Measurements from ENCODE around the gene AIG1. TPM values are rescaled to one million over a fixed set of nuclear protein-coding genes. Genes with fewer than 3 reads are reported as not detected.

Gene AIG1
- total RNA-seq, 1 donor from 2014 or later = 35.2 TPM

- H3K4me2 ChIP-seq (ENCODE audit: low read length) = no peak overlapping the region
- peak overlapping the region; percentile 40 for H3K4me3 Mint-ChIP-seq (ENCODE audit: unreplicated experiment)
Observed at GRCh38 chr6:143062551-143062950, 1.9 kb downstream of the AIG1 start.

GRCh38 chr6:143063631-143064030 lies 2.9 kb downstream of the AIG1 start:
- no peaks in the 10 kb centered on the region for H3K9me3 ChIP-seq (ENCODE audit: insufficient read depth, low read depth, low read length)
- Mint-ChIP-seq H3K27ac (ENCODE audit: unreplicated experiment) (no peak overlapping the region), H3K36me3 (ENCODE audit: low read depth, unreplicated experiment) (no peaks in the 10 kb centered on the region), H3K9me3 (ENCODE audit: unreplicated experiment) (no peaks in the 10 kb centered on the region), H3K4me1 (ENCODE audit: low read depth, unreplicated experiment) (peaks cover 36% of the 10 kb centered on the region), H3K27me3 (ENCODE audit: low read depth, unreplicated experiment) (no peaks in the 10 kb centered on the region), H3K4me3 (ENCODE audit: unreplicated experiment) (no peak overlapping the region)
- H2AFZ ChIP-seq (ENCODE audit: low read depth, low read length) = no peak overlapping the region
- no peaks in the 10 kb centered on the region for H4K20me1 ChIP-seq (ENCODE audit: insufficient read depth, low read length)
- H3K4me1 ChIP-seq (ENCODE audit: insufficient read depth, low read length) = peaks cover 20% of the 10 kb centered on the region
- H3K27me3 ChIP-seq (ENCODE audit: insufficient read depth, low read length) = no peaks in the 10 kb centered on the region
- H3K9ac ChIP-seq (ENCODE audit: low read length) = no peak overlapping the region
- DNase-seq (ENCODE audit: low read depth) (peak; percentile 9), FAIRE-seq (peak; percentile 13)
- H3K79me2 ChIP-seq (ENCODE audit: insufficient read depth, low read length) = peaks cover 6% of the 10 kb centered on the region
- no peak overlapping the region for H3K4me2 ChIP-seq (ENCODE audit: low read length)
- TF ChIP-seq EZH2 (IDR thresholded peaks at IDR 0.05; ENCODE audit: insufficient read depth, low read length) (no peak), CTCF (IDR thresholded peaks at IDR 0.05; ENCODE audit: insufficient read depth, low read depth, low read length) (no peak)
- H3K36me3 ChIP-seq (ENCODE audit: insufficient read depth, low read length) = no peaks in the 10 kb centered on the region
- H3K27ac ChIP-seq (ENCODE audit: low read depth, low read length) = no peak overlapping the region
- no peak overlapping the region for H3K4me3 ChIP-seq (ENCODE audit: insufficient read depth, low read depth, low read length)

More at GRCh38 chr6:143062551-143062950, 1.9 kb downstream of the AIG1 start:
- no peaks in the 10 kb centered on the region for H3K36me3 Mint-ChIP-seq (ENCODE audit: low read depth, unreplicated experiment)
- no peaks in the 10 kb centered on the region for H3K9me3 ChIP-seq (ENCODE audit: insufficient read depth, low read depth, low read length)
- no peak overlapping the region for H3K27ac ChIP-seq (ENCODE audit: low read depth, low read length)
- H3K79me2 ChIP-seq (ENCODE audit: insufficient read depth, low read length) = peaks cover 6% of the 10 kb centered on the region
- no peak overlapping the region for H2AFZ ChIP-seq (ENCODE audit: low read depth, low read length)
- no peak for TF ChIP-seq CTCF (IDR thresholded peaks at IDR 0.05; ENCODE audit: insufficient read depth, low read depth, low read length)
- TF ChIP-seq EZH2 (IDR thresholded peaks at IDR 0.05; ENCODE audit: insufficient read depth, low read length) = no peak
- H3K9me3 Mint-ChIP-seq (ENCODE audit: unreplicated experiment) = no peaks in the 10 kb centered on the region
- H3K4me1 Mint-ChIP-seq (ENCODE audit: low read depth, unreplicated experiment) = peaks cover 28% of the 10 kb centered on the region
- FAIRE-seq (no peak), DNase-seq (ENCODE audit: low read depth) (no peak)
- H3K4me3 ChIP-seq (ENCODE audit: insufficient read depth, low read depth, low read length) = no peak overlapping the region
- H3K9ac ChIP-seq (ENCODE audit: low read length) = no peak overlapping the region
- no peaks in the 10 kb centered on the region for H4K20me1 ChIP-seq (ENCODE audit: insufficient read depth, low read length)
- no peaks in the 10 kb centered on the region for H3K27me3 ChIP-seq (ENCODE audit: insufficient read depth, low read length)
- peaks cover 20% of the 10 kb centered on the region for H3K4me1 ChIP-seq (ENCODE audit: insufficient read depth, low read length)
- no peaks in the 10 kb centered on the region for H3K27me3 Mint-ChIP-seq (ENCODE audit: low read depth, unreplicated experiment)
- no peak overlapping the region for H3K27ac Mint-ChIP-seq (ENCODE audit: unreplicated experiment)
- H3K36me3 ChIP-seq (ENCODE audit: insufficient read depth, low read length) = no peaks in the 10 kb centered on the region

- H3K9me3 Mint-ChIP-seq (ENCODE audit: unreplicated experiment) = no peaks in the 10 kb centered on the region
- peaks cover 36% of the 10 kb centered on the region for H3K4me1 Mint-ChIP-seq (ENCODE audit: low read depth, unreplicated experiment)
- Histone ChIP-seq H4K20me1 (ENCODE audit: insufficient read depth, low read length) (no peaks in the 10 kb centered on the region), H3K27ac (ENCODE audit: low read depth, low read length) (no peak overlapping the region), H2AFZ (ENCODE audit: low read depth, low read length) (no peak overlapping the region), H3K4me1 (ENCODE audit: insufficient read depth, low read length) (peaks cover 18% of the 10 kb centered on the region), H3K79me2 (ENCODE audit: insufficient read depth, low read length) (peaks cover 6% of the 10 kb centered on the region), H3K4me2 (ENCODE audit: low read length) (no peak overlapping the region), H3K9me3 (ENCODE audit: insufficient read depth, low read depth, low read length) (no peaks in the 10 kb centered on the region), H3K27me3 (ENCODE audit: insufficient read depth, low read length) (no peaks in the 10 kb centered on the region), H3K4me3 (ENCODE audit: insufficient read depth, low read depth, low read length) (no peak overlapping the region), H3K36me3 (ENCODE audit: insufficient read depth, low read length) (no peaks in the 10 kb centered on the region), H3K9ac (ENCODE audit: low read length) (no peak overlapping the region)
- DNase-seq (ENCODE audit: low read depth) = no peak
- FAIRE-seq = no peak
- TF ChIP-seq EZH2 (IDR thresholded peaks at IDR 0.05; ENCODE audit: insufficient read depth, low read length) = no peak
- TF ChIP-seq CTCF (IDR thresholded peaks at IDR 0.05; ENCODE audit: insufficient read depth, low read depth, low read length) = no peak
- no peaks in the 10 kb centered on the region for H3K27me3 Mint-ChIP-seq (ENCODE audit: low read depth, unreplicated experiment)
- no peak overlapping the region for H3K27ac Mint-ChIP-seq (ENCODE audit: unreplicated experiment)
- no peak overlapping the region for H3K4me3 Mint-ChIP-seq (ENCODE audit: unreplicated experiment)
- H3K36me3 Mint-ChIP-seq (ENCODE audit: low read depth, unreplicated experiment) = no peaks in the 10 kb centered on the region
Observed at GRCh38 chr6:143064271-143064670, 3.6 kb downstream of the AIG1 start.
